GM21619 (cell line): ENCODE measurements around the gene BORCS5.

Experiments used
- ATAC-seq: cut with Tn5 transposase; IDR thresholded peaks from one replicate; pipeline ENCODE4 v1.9.1; 2021; ENCODE audit not compliant: unreplicated experiment

The BORCS5 gene

DNA sequence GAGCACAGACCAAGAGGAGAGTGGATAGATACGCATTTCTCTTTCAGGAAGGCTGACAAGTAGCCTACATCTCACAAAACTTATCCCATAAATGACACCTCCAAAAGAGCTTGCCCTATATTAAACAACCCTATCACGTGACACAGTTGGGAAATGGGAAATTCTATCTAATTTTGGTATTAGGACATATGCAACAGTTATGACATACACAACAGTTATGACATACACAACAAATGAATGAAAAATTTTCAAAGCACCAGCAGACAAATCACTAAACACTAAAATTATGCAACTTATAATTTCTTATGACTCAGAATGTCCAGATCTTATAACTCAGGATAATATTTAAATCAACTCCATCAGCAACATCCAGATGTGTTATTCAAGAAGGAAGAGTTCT is 151.7 kb downstream of the BORCS5 start:
- no peak for ATAC-seq

DNA sequence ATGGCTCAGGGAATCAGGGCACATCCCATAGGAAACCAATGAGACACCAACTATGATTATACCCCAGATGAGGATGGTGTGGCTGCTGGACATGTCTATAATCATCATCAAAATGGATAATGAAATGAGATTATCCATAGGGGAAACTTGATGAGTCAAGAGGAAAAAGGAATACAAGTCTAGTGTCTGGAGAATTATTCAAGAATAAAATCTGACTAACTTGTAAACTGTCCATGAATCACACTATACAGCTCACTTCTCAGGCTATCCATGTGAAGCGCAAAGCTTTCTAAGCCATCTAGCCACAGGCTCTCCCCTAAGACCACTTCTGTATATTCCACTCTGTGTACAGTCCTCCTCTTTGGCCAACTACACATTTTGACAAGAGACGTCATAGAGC is 153.3 kb downstream of the BORCS5 start:
- ATAC-seq = no peak

DNA sequence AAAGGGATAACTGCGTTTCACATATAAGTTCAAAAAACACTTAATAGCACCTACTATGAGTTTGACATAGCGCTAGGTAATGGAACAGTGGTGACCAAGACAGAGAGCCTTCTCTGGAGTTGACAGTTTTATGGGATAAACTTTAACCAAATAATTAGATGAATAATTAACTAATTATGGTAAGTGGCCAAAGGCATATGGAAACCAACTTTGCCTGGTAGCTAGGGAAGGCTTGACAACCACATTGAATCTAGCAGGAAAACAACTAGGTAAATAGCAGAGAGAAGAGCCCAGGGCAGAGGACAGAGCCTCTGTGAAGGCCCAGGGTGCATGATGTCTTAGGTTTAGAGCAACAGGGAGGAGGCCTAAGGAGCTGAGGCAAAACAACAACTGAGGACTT is 153.7 kb downstream of the BORCS5 start:
- ATAC-seq = no peak

GRCh38 chr12:12511021-12511783 is 154.3 kb downstream of the BORCS5 start:
- ATAC-seq = no peak

GRCh38 chr12:12511895-12512711 is 155.2 kb downstream of the BORCS5 start:
- ATAC-seq = no peak

GRCh38 chr12:12513416-12514006 is 156.6 kb downstream of the BORCS5 start:
- no peak for ATAC-seq

- ATAC-seq = no peak
These were observed 161.6 kb downstream of the BORCS5 start for GRCh38 chr12:12518464-12518845.

DNA sequence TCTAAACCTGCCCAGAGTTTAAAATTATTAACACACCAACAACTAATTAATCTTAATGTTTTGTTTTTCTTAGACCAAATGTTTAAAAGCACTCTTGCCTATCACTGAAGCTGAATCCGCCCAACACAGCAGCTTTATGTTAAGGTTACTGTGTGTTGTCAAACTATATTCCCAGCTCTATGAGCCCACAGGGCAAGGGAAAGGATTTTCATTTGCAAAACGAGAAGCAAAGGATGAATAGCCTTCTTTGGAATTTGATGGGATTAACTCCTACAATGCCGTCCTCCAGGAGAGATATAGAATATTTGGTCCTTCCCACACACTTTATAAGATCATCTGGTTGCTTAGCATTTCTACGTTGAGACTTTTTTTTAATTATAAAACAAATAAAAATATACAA is 162.0 kb downstream of the BORCS5 start:
- no peak for ATAC-seq
